SK-N-SH treated with all-trans-retinoic acid at 6 μM for 48 hours (cell line): ENCODE data around the gene ALPG.

Experiments used
- ARNTL ChIP-seq: fragments of 450-650 bp; formaldehyde crosslinking; IDR thresholded peaks from 2 replicates; pipeline ENCODE4 v1.5.0; 2020; ENCODE audit warnings: low read depth, mild to moderate bottlenecking, moderate library complexity, borderline replicate concordance
- BACH2 ChIP-seq: fragments of 250-450 bp; sonication (Bioruptor Pico); IDR thresholded peaks from 2 replicates; pipeline ENCODE4 v1.9.0; 2021; ENCODE audit warnings: mild to moderate bottlenecking, borderline replicate concordance
- CSRNP3 ChIP-seq: fragments of 250-450 bp; sonication (Bioruptor Pico); IDR thresholded peaks from 2 replicates; pipeline ENCODE4 v1.5.1; 2021; ENCODE audit warnings: mild to moderate bottlenecking, moderate library complexity
- RARB ChIP-seq: fragments of 250-450 bp; sonication (Bioruptor Pico); IDR thresholded peaks from 2 replicates; pipeline ENCODE4 v1.8.0; 2021; ENCODE audit warnings: mild to moderate bottlenecking, moderate library complexity
- SNAI2 ChIP-seq: fragments of 250-450 bp; sonication (Bioruptor Pico); IDR thresholded peaks from 2 replicates; pipeline ENCODE4 v1.5.0; 2020; ENCODE audit warnings: mild to moderate bottlenecking, moderate library complexity
- ZFP3 ChIP-seq: fragments of 250-450 bp; sonication (Bioruptor Pico); IDR thresholded peaks from 2 replicates; pipeline ENCODE4 v1.5.0; 2020; ENCODE audit warnings: mild to moderate bottlenecking, moderate library complexity

- TF ChIP-seq CSRNP3 (CRISPR knock-in tag) (no peak), ZFP3 (no peak), BACH2 (no peak), ARNTL (CRISPR knock-in tag) (no peak), SNAI2 (CRISPR knock-in tag) (no peak), RARB (no peak)
Measured at GRCh38 chr2:232416521-232417470, 10.2 kb downstream of the ALPG start.
